ENCODE results near the gene NANOS2. TPM values are rescaled to one million over a fixed set of nuclear protein-coding genes. Genes with fewer than 3 reads are reported as not detected.

NANOS2 gene
- total and polyA plus RNA-seq, 2 of the 13 experiments (the other 11 are each of a cell fraction or from before 2014, with no cell fraction given): not detected

GRCh38 chr19:45863840-45864628 lies 50.5 kb downstream of the NANOS2 start, which contains the start of gene FOXA3 (continued):
- TF ChIP-seq, protein P1, sequence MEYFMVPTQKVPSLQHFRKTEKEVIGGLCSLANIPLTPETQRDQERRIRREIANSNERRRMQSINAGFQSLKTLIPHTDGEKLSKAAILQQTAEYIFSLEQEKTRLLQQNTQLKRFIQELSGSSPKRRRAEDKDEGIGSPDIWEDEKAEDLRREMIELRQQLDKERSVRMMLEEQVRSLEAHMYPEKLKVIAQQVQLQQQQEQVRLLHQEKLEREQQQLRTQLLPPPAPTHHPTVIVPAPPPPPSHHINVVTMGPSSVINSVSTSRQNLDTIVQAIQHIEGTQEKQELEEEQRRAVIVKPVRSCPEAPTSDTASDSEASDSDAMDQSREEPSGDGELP (IDR thresholded peaks at IDR 0.05; ENCODE audit: borderline replicate concordance, low read depth): peak; percentile 65; the same call in 1 of the 2 replicates
- TF ChIP-seq PAX8 (CRISPR knock-in tag; IDR thresholded peaks at IDR 0.05; ENCODE audit: borderline replicate concordance): 0 out of 2 replicates have a peak, but pooled peaks have one; percentile 8
- TF ChIP-seq HNRNPUL1 (IDR thresholded peaks at IDR 0.05; ENCODE audit: low read depth, low read length): no peak
- no peak for TF ChIP-seq NONO (IDR thresholded peaks at IDR 0.05)
- 0 out of 2 replicates have a peak, but pooled peaks have one; percentile 49 for TF ChIP-seq NONO (CRISPR knock-in tag; conservative IDR thresholded peaks at IDR 0.05)
- 0 out of 2 replicates have a peak, but pooled peaks have one; percentile 20 for TF ChIP-seq MEIS2 (CRISPR knock-in tag; IDR thresholded peaks at IDR 0.05)
- TF ChIP-seq, protein P2, sequence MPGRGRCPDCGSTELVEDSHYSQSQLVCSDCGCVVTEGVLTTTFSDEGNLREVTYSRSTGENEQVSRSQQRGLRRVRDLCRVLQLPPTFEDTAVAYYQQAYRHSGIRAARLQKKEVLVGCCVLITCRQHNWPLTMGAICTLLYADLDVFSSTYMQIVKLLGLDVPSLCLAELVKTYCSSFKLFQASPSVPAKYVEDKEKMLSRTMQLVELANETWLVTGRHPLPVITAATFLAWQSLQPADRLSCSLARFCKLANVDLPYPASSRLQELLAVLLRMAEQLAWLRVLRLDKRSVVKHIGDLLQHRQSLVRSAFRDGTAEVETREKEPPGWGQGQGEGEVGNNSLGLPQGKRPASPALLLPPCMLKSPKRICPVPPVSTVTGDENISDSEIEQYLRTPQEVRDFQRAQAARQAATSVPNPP (CRISPR knock-in tag; IDR thresholded peaks at IDR 0.05): no peak
- peak; percentile 22; the same call in 1 of the 2 replicates for TF ChIP-seq ZNF546 (CRISPR knock-in tag; conservative IDR thresholded peaks at IDR 0.05)
- TF ChIP-seq ZNF569 (CRISPR knock-in tag; IDR thresholded peaks at IDR 0.05; ENCODE audit: borderline replicate concordance): 0 out of 2 replicates have a peak, but pooled peaks have one; percentile 24
- TF ChIP-seq, protein P3, sequence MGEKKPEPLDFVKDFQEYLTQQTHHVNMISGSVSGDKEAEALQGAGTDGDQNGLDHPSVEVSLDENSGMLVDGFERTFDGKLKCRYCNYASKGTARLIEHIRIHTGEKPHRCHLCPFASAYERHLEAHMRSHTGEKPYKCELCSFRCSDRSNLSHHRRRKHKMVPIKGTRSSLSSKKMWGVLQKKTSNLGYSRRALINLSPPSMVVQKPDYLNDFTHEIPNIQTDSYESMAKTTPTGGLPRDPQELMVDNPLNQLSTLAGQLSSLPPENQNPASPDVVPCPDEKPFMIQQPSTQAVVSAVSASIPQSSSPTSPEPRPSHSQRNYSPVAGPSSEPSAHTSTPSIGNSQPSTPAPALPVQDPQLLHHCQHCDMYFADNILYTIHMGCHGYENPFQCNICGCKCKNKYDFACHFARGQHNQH (CRISPR knock-in tag; IDR thresholded peaks at IDR 0.05): peak; percentile 67; the same call in 1 of the 2 replicates
- no peak for TF ChIP-seq THYN1 (CRISPR knock-in tag; IDR thresholded peaks at IDR 0.05; ENCODE audit: borderline replicate concordance, low read depth)
- TF ChIP-seq HNF1B (CRISPR knock-in tag; IDR thresholded peaks at IDR 0.05): 0 out of 2 replicates have a peak, but pooled peaks have one; percentile 66
- TF ChIP-seq, protein P4, sequence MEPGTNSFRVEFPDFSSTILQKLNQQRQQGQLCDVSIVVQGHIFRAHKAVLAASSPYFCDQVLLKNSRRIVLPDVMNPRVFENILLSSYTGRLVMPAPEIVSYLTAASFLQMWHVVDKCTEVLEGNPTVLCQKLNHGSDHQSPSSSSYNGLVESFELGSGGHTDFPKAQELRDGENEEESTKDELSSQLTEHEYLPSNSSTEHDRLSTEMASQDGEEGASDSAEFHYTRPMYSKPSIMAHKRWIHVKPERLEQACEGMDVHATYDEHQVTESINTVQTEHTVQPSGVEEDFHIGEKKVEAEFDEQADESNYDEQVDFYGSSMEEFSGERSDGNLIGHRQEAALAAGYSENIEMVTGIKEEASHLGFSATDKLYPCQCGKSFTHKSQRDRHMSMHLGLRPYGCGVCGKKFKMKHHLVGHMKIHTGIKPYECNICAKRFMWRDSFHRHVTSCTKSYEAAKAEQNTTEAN (CRISPR knock-in tag; conservative IDR thresholded peaks at IDR 0.05): no peak
- no peak for TF ChIP-seq RELA (CRISPR knock-in tag; IDR thresholded peaks at IDR 0.05)
- peak; percentile 42 for TF ChIP-seq PHF8 (CRISPR knock-in tag; IDR thresholded peaks at IDR 0.05)
- no peak for TF ChIP-seq JUND (CRISPR knock-in tag; IDR thresholded peaks at IDR 0.05)
- TF ChIP-seq TEAD2 (CRISPR knock-in tag; IDR thresholded peaks at IDR 0.05): no peak
- TF ChIP-seq ZNF282 (IDR thresholded peaks at IDR 0.05; ENCODE audit: partially characterized antibody): no peak
- TF ChIP-seq ZFP82 (CRISPR knock-in tag; IDR thresholded peaks at IDR 0.05; ENCODE audit: borderline replicate concordance): peak; percentile 62; the same call in 1 of the 2 replicates
- TF ChIP-seq, protein P5, sequence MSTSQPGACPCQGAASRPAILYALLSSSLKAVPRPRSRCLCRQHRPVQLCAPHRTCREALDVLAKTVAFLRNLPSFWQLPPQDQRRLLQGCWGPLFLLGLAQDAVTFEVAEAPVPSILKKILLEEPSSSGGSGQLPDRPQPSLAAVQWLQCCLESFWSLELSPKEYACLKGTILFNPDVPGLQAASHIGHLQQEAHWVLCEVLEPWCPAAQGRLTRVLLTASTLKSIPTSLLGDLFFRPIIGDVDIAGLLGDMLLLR (CRISPR knock-in tag; IDR thresholded peaks at IDR 0.05): peak; percentile 52; the same call in 1 of the 2 replicates
- peak; percentile 43; the same call in 1 of the 2 replicates for TF ChIP-seq MYC (CRISPR knock-in tag; IDR thresholded peaks at IDR 0.05; ENCODE audit: borderline replicate concordance)

Measured in HepG2 (cell line).